Hepatocyte (in vitro differentiated cells): Measurements from ENCODE around the gene TELO2.

ENCODE experiments used
- CTCF ChIP-seq: fragments of 200-600 bp; sonication (generic); IDR thresholded peaks from 2 replicates; pipeline ENCODE4 v1.5.1; 2016; ENCODE audit warnings: antibody characterized with exemption, mild to moderate bottlenecking; ENCODE audit not compliant: poor library complexity
- EZH2phosphoT487 ChIP-seq: fragments of 200-600 bp; sonication (generic); IDR thresholded peaks from one replicate; pipeline ENCODE4 v1.6.1; 2018; ENCODE audit warnings: antibody characterized with exemption, mild to moderate bottlenecking, low read depth, moderate library complexity; ENCODE audit not compliant: unreplicated experiment, severe bottlenecking

- TF ChIP-seq CTCF = no peak
- TF ChIP-seq EZH2phosphoT487 = no peak
Measured at GRCh38 chr16:1446296-1447080, 46.7 kb upstream of the TELO2 start.
